ENCODE measurements around the gene NDST3. TPM values are rescaled to one million over a fixed set of nuclear protein-coding genes. Genes with fewer than 3 reads are reported as not detected.
"Not testable (repeated sequence)": the region's sequence is repeated elsewhere in the genome, so short reads cannot be mapped to it uniquely, and the experiment has no call there.

The NDST3 gene
- total and polyA plus RNA-seq, 12 donors = 0.10 to 0.70 (median 0.35) TPM; not detected in 3

GRCh38 chr4:118260309-118260708, 226.0 kb downstream of the NDST3 start:
- intact Hi-C loops (cut with DNase I) = no loop called here
- H3K27me3 ChIP-seq = peaks cover 3% of the 10 kb centered on the region
- TF ChIP-seq CTCF (IDR thresholded peaks at IDR 0.05) (no peak), POLR2A (IDR thresholded peaks at IDR 0.05) (no peak)
- no peak overlapping the region for H3K4me3 ChIP-seq
- WGBS, 4 donors = 83 to 92% (median 86%) methylated on average over 2 of the region's 2 CpGs
- no peak overlapping the region for H3K27ac ChIP-seq
- DNase-seq = no peak
- no peaks in the 10 kb centered on the region for H3K4me1 ChIP-seq (replicated peaks in 1 of 2)
- H3K9me3 ChIP-seq (replicated peaks in 1 of 3) = no peaks in the 10 kb centered on the region
- H3K36me3 ChIP-seq (replicated peaks in 1 of 2) = no peaks in the 10 kb centered on the region

GRCh38 chr4:118264096-118264495, 229.8 kb downstream of the NDST3 start:
- DNase-seq = no peak
- no peaks in the 10 kb centered on the region for H3K9me3 ChIP-seq (replicated peaks in 1 of 3)
- intact Hi-C loops (cut with DNase I) = no loop called here
- WGBS, 4 donors = 91 to 98% (median 94%) methylated on average over 3 of the region's 3 CpGs
- no peak overlapping the region for H3K4me3 ChIP-seq
- H3K27ac ChIP-seq = no peak overlapping the region
- TF ChIP-seq POLR2A (IDR thresholded peaks at IDR 0.05) (no peak), CTCF (IDR thresholded peaks at IDR 0.05) (no peak)
- no peaks in the 10 kb centered on the region for H3K4me1 ChIP-seq (replicated peaks in 1 of 2)
- peaks cover 8% of the 10 kb centered on the region for H3K27me3 ChIP-seq
- no peaks in the 10 kb centered on the region for H3K36me3 ChIP-seq (replicated peaks in 1 of 2)

GRCh38 chr4:118265312-118266144, 231.2 kb downstream of the NDST3 start:
- TF ChIP-seq POLR2A (IDR thresholded peaks at IDR 0.05) (no peak), CTCF (IDR thresholded peaks at IDR 0.05) (no peak)
- Histone ChIP-seq H3K36me3 (replicated peaks in 1 of 2) (no peaks in the 10 kb centered on the region), H3K4me3 (peak overlapping the region in 1 of 4 donors; percentile 28), H3K9me3 (replicated peaks in 1 of 3) (no peaks in the 10 kb centered on the region), H3K27me3 (peaks cover 8% of the 10 kb centered on the region), H3K4me1 (replicated peaks in 1 of 2) (no peaks in the 10 kb centered on the region), H3K27ac (no peak overlapping the region)
- DNase-seq = peak in 1 of 7 donors; percentile 16
- intact Hi-C loops (cut with DNase I) = no loop called here
- WGBS, 4 donors = 14 to 55% (median 20%) methylated on average over 9 to 64 of the region's 64 CpGs

GRCh38 chr4:118266145-118266496, 231.8 kb downstream of the NDST3 start:
- H3K36me3 ChIP-seq (replicated peaks in 1 of 2); intact Hi-C loops (cut with DNase I); DNase-seq: not testable (repeated sequence)

GRCh38 chr4:118268780-118269179, 234.5 kb downstream of the NDST3 start:
- Histone ChIP-seq H3K4me3 (no peak overlapping the region), H3K9me3 (replicated peaks in 1 of 3) (no peaks in the 10 kb centered on the region), H3K27ac (no peak overlapping the region), H3K27me3 (peaks cover 8% of the 10 kb centered on the region), H3K4me1 (replicated peaks in 1 of 2) (no peaks in the 10 kb centered on the region), H3K36me3 (replicated peaks in 1 of 2) (no peaks in the 10 kb centered on the region)
- DNase-seq = no peak
- no peak for TF ChIP-seq POLR2A (IDR thresholded peaks at IDR 0.05)
- TF ChIP-seq CTCF (IDR thresholded peaks at IDR 0.05) = no peak
- intact Hi-C loops (cut with DNase I) = no loop called here
- WGBS, 4 donors = 59 to 73% (median 69%) methylated on average over 3 of the region's 3 CpGs

More at GRCh38 chr4:118266145-118266496, 231.8 kb downstream of the NDST3 start:
- H3K4me1 ChIP-seq (replicated peaks in 1 of 2); H3K27me3 ChIP-seq; H3K27ac ChIP-seq; H3K4me3 ChIP-seq; H3K9me3 ChIP-seq (replicated peaks in 1 of 3): not testable (repeated sequence)
- 89 to 98% (median 91%) methylated on average over 3 to 4 of the region's 4 CpGs for WGBS, 4 donors

All from adrenal gland (tissue), 12 donors.